Measurements from ENCODE around the gene TMEM123.
"Not testable (repeated sequence)": the region's sequence is repeated elsewhere in the genome, so short reads cannot be mapped to it uniquely, and the experiment has no call there.

TMEM123 gene

DNA sequence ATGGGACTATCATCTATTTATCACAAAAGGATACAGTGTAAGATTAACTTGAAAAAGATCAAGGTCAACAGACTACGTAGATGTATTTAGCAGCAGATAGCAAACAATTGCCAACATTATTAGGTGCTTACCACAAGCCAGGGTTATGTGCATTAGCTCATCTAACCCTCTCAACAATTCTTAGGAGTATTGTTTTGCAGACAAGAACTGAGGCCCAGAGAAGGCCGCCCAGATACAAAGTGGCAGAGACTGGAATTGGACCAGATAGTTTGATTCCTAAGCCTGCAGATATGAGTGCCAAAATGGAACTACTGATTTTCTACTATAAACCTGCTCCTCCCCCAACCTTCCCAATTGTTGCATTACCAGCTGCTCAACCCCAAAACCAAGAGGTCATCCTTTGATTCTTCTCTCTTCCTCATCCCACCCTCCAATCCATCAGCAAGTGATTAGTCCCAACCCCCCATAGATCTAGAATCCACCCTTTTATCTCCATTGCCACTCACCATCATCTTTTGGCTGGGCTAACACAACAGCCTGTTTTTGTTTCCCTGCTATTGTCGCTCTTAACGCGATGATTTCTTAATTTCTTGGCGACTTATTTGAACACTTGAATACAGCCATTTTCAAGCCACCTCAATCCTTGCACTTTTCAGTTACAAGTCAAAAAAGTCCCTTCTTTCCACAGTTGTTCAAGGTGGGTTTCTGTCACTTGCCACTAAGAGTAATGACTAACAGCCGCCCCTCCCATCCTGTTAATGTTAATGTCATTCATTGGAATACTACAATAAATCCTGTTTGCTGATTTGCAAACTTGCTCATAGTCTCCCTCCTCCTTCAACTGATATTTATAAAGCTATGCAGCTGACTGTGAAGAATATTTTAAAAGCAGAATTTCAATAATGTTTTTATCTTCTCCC lies 2.7 kb downstream of the TMEM123 start:
- no peak for DNase-seq

DNA sequence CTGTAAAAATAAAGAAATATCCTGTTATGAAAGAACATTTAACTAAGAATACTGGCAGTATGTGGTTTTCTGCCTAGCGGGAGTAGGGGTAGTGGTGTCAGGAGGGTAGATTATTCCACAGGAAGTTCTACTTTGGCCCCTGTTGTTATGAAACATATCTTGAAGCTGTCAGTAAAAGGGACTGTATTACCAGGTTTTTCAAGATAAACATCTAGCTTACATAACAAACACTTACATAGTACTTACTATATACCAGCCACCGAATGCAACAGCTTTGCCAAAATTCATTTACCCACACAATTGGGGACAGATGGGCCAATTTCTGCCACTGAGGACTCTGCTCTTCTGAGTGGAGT lies 3.7 kb downstream of the TMEM123 start:
- no peak for TF ChIP-seq POLR2A (IDR thresholded peaks at IDR 0.05; ENCODE audit: low read length)
- no peak for TF ChIP-seq GATA1 (IDR thresholded peaks at IDR 0.05; ENCODE audit: low read depth, low read length)
- no peak for DNase-seq

More for the DNA sequence above, 2.7 kb downstream of the TMEM123 start:
- TF ChIP-seq POLR2A (IDR thresholded peaks at IDR 0.05; ENCODE audit: low read length) (no peak), GATA1 (IDR thresholded peaks at IDR 0.05; ENCODE audit: low read depth, low read length) (no peak)

DNA sequence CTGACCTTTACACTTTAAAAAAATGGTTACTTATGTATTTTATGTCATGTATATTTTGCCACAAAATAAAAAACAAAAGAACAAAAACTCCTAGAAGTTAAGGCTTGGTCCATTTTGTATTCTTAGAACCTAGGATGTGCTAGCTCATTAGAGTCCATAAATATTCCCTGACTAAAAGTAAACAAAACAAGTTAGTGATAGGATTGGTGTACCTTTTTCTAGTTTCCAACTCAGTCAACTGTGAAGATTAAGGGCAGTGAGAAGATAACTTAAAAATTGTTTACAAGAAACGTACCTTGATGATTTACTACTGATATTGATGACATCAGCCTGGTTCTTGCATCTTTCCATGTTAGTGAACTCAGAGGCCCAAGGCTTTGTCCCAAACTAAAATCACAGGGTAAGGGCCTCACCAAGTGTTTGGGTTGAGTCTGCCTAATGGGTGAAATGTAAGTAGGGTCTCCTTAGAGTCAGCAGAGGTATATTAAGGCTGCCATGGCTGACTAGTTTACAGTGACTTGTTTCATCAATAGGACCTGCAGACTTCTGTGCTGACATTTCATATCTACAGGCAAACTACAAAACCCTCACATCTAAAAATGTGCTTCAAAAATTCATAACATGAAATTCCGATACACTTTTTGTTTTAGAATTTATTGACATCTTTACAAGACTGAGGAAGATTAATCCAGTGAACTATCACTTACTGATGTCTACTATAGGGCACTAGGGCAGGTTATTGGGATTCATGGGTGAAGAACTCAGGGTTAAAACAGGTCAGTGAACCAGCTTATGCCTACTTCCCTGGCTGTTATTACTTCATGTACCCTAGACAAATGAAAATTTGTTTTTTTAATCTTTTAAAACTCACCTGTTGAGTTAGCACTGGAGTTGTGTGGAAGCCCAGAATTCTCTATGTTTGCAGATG lies 4.4 kb downstream of the TMEM123 start:
- no peak for TF ChIP-seq GATA1 (IDR thresholded peaks at IDR 0.05; ENCODE audit: low read depth, low read length)
- DNase-seq = no peak

DNA sequence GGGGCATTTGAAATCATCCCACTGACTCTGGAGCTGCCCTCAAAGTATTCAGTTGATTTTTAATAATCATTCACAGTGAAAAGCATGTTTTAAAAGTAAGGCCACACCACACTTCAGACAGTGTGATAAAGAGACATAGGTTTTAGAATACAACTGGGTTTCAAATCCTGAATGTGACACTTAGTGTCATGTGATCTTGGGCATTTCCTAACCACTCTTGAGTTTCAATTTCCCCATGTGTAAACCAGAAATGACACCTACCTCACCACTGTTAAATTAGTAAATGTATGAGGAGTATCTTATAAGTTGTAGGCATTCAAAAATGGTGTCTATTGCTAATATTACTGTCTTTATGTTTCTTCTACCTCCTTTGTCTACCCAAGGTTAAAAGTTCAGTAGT lies 5.4 kb downstream of the TMEM123 start:
- TF ChIP-seq POLR2A (IDR thresholded peaks at IDR 0.05; ENCODE audit: low read length) (no peak), GATA1 (IDR thresholded peaks at IDR 0.05; ENCODE audit: low read depth, low read length) (no peak)

DNA sequence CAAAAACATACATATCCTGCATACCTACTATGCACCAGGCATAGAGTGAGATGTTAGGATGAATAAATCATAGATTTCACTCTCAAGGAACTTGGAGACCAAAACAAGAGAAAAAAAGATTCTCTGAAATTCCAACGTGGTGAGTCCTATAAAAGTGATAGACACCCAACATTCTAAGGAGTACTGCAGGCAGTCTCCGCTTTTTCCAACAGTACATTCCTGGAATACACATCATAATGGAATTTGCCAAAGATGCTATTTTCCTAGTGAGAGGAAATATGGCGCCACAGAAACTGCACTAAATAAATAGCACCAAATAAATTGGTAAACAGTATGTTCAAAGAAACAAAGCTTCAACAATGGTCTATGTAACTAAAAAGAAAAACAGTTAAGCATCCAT lies 6.0 kb downstream of the TMEM123 start:
- no peak for DNase-seq

More for the DNA sequence above, 5.4 kb downstream of the TMEM123 start:
- DNase-seq = no peak

DNA sequence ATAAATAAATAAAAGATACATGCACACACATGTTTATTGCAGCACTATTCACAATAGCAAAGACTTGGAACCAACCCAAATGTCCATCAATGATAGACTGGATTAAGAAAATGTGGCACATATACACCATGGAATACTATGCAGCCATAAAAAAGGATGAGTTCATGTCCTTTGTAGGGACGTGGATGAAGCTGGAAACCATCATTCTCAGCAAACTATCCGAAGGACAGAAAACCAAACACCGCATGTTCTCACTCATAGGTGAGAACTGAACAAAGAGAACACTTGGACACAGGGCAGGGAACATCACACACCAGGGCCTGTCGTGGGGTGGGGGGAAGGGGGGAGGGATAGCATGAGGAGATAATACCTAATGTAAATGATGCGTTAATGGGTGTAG lies 7.9 kb downstream of the TMEM123 start:
- DNase-seq = not testable (repeated sequence)

More for the DNA sequence above, 6.0 kb downstream of the TMEM123 start:
- TF ChIP-seq POLR2A (IDR thresholded peaks at IDR 0.05; ENCODE audit: low read length) = no peak
- no peak for TF ChIP-seq GATA1 (IDR thresholded peaks at IDR 0.05; ENCODE audit: low read depth, low read length)

DNA sequence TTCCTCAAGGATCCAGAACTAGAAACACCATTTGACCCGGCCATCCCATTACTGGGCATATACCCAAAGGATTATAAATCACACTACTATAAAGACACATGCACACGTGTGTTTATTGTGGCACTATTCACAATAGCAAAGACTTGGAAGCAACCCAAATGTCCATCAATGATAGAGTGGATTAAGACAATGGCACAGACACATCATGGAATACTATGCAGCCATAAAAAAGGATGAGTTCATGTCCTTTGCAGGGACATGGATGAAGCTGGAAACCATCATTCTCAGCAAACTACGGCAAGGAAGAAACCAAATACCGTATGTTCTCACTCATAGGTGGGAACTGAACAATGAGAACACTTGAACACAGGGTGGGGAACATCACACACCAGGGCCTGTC lies 8.4 kb downstream of the TMEM123 start:
- not testable (repeated sequence) for DNase-seq

DNA sequence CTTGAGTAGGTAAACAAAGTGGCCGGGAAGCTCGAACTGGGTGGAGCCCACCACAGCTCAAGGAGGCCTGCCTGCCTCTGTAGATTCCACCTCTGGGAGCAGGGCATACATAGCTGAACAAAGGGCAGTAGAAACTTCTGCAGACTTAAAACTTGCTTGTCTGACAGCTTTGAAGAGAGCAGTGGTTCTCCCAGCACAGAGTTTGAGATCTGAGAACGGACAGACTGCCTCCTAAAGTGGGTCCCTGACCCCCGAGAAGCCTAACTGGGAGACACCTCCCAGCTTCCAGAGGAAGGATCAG lies 13.6 kb downstream of the TMEM123 start:
- not testable (repeated sequence) for DNase-seq

DNA sequence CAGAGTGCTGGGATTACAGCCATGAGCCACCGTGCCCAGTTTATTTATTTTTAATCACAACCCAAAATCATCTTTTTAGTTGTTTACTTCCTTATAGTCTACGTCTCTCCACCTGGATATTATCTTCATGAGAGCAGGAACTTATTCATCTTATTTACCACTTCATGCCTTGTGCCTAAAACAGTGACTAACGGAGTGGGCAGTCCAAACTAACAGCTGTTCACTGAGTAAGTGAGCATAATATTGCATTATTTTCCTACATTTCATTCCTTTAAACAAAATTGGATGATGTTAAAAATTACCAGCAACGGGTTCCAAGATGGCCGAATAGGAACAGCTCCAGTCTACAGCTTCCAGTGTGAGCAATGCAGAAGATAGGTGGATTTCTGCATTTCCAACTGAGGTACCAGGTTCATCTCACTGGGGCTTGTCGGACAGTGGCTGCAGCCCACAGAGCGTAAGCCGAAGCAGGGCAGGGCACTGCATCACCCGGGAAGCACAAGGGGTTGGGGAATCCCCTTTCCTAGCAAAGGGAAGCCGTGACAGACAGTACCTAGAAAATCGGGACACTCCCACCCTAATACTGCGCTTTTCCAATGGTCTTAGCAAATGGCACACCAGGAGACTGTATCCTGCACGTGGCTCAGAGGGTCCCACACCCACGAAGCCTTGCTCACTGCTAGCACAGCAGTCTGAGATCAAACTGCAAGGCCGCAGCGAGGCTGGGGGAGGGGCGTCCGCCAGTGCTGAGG lies 14.1 kb downstream of the TMEM123 start:
- TF ChIP-seq GATA1 (IDR thresholded peaks at IDR 0.05; ENCODE audit: low read depth, low read length) = no peak
- no peak for TF ChIP-seq POLR2A (IDR thresholded peaks at IDR 0.05; ENCODE audit: low read length)
- DNase-seq = no peak

DNA sequence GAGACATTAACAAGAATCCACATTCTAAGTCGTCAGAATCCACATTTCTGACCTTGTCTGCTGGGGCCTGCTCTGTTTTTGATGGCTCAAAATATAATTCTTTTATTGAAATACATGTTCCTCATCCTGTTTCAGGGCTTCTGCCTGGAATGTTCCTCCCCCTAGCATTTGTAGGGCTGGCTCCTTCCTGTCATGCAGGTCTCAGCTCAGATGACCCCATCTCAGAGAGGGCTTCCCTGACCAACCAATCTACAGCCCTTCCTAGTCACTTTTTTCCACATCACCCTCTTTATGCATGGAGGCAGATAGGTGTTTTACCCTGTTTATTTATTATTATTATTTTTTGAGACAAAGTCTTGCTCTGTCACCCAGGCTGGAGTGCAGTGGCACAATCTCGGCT lies 14.8 kb downstream of the TMEM123 start:
- DNase-seq = no peak

DNA sequence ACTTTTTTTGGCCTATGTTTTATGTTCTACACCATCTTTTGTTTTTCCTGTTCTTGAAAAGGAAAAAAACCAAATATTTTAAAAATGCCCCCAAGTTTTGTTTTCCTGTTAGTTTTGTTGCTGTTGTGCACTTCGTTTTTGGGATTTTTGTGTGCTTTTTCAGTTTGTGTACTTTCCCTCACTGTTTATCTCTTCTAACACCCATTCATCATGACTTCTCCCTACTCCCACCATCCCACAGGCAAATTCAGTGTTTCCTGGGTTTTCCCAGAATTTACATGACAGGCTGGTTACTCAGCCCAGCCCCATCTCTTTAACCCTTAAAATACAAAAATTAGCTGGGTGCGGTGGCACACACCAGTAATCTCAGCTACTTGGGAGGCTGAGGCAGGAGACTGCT lies 15.6 kb downstream of the TMEM123 start:
- DNase-seq = no peak
- TF ChIP-seq POLR2A (IDR thresholded peaks at IDR 0.05; ENCODE audit: low read length) (no peak), GATA1 (IDR thresholded peaks at IDR 0.05; ENCODE audit: low read depth, low read length) (no peak)

More for the DNA sequence above, 14.8 kb downstream of the TMEM123 start:
- no peak for TF ChIP-seq GATA1 (IDR thresholded peaks at IDR 0.05; ENCODE audit: low read depth, low read length)
- TF ChIP-seq POLR2A (IDR thresholded peaks at IDR 0.05; ENCODE audit: low read length) = no peak

DNA sequence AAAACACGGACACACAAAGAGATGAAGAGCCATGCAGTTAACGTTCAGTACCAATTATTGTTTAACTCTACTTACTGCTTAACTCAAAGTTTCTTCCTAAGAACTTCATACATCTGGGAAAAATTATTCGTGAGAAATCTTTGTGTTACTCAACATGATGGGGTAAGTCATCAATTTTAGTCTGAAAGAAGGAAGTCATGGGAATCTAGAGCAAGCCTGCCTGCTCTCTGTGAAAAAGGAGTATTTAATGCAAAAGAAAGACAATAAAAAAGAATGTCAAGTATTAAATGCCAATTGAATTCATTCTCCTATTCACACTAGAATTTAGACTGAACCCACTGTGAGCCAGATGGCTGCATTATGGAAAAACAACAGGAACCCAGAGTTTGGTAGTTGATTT lies 16.0 kb downstream of the TMEM123 start:
- TF ChIP-seq GATA1 (IDR thresholded peaks at IDR 0.05; ENCODE audit: low read depth, low read length) (no peak), POLR2A (IDR thresholded peaks at IDR 0.05; ENCODE audit: low read length) (no peak)
- DNase-seq = no peak

DNA sequence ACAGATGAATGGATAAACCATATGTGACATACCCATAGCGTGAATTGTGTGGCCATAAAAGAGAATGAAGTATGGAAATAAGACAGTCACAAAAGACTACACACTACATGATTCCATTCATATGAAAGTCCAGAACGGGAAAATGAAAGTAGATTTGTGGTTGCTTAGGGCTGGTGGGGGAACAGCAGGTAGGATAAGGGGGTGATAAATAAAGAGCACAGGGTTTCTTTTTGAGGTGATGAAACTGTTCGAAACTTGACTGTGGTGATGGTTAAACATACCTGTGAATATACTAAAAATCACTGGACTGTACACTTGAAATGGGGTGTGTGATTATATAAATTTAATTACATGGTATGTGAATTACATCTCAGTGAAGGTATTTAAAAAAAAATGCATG lies 16.9 kb downstream of the TMEM123 start:
- no peak for DNase-seq
- TF ChIP-seq POLR2A (IDR thresholded peaks at IDR 0.05; ENCODE audit: low read length) (no peak), GATA1 (IDR thresholded peaks at IDR 0.05; ENCODE audit: low read depth, low read length) (no peak)

DNA sequence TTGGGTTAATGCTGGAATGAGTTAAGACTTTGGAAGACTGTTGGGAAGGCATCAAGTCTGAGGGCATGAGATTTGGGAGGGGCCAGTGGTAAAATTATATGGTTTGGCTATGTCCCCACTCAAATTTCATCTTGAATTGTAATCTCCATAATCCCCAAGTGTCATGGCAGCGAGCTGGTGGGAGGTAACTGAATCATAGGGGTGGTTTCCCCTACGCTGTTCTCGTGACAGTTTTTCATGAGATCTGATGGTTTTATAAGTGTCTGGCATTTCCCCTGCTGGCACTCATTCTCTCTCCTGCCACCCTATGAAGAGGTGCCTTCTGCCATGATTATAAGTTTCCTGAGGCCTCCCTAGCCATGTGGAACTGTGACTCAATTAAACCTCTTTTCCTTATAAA lies 19.0 kb downstream of the TMEM123 start:
- not testable (repeated sequence) for DNase-seq

DNA sequence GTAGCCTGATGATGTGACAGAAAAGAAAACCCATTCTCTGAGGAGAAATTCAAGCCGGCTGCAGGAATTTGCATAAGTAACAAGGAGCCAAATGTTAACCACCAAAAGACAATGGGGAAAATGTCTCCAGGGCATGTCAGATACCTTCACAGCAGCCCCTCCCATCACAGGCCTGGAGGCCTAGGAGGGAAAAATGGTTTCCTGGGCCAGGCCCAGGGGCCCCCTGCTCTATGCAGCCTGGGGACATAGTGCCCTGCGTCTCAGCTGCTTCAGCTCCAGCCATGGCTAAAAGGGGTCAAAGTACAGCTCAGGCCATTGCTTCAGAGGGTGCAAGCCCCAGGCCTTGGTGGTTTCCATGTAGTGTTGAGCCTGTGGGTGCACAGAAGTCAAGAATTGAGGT lies 20.0 kb downstream of the TMEM123 start:
- DNase-seq = not testable (repeated sequence)
